Bronchial smooth muscle cell (primary cell): Measurements from ENCODE around the gene ERC1. TPM values are rescaled to one million over a fixed set of nuclear protein-coding genes. Genes with fewer than 3 reads are reported as not detected.

Experiments
- total RNA-seq: library from RNA; depleted of rRNA; stranded (reverse); fragments of >200 nt; gene quantifications from 2 replicates; pipeline ENCODE4 v1.2.1, GENCODE V29; 2014

The ERC1 gene
- total RNA-seq: 30.4 and 30.7 TPM in 2 replicates

DNA sequence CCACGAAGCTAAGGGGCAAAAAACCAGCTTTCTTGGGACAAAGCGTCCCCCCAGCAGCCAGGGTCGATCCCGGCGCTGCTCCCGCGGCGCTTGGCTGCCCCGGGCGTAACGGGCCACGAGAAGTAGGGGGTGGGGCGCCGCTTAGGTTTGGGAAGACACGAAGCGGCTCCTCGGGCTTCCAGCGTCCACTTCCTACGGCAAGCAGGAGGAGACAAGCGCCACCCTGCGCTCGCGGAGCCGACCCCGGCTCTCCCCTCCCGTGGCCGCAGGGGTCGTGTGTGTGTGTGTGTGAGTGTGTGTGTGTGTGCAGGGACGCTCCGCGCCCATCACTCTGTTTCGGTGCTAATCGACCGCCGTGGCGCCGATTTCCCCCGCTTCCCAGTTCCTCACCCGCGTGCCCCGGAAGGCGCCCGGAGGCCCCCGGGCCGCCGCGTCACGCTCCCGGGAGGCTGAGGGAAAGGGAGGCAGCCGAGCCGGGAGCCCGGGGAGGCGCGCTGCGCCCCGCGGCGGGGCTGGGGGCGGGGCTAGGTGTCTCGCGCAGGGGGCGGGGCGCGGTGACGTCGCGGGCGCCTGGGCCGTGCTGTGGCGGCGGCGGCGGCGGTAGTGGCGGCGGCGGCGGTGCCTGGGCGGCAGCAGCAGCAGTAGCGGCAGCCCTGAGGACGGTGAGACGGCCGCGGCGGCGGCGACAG is at the start of gene ERC1:
TSS of gene ERC1 (plus strand) at position 563 of the 689 bp plus-strand sequence. CDS start 36,681 bp downstream, outside the sequence.

GRCh38 chr12:949453-950191 is 41.4 kb upstream of the ERC1 start, which contains the start of gene RAD52:
Gene RAD52 (minus strand): TSS chr12:949694. CDS start chr12:933058, 16,636 bp downstream.

Other genes starting within 250 kb of the ERC1 start
- 67.5 and 69.8 TPM in 2 replicates for gene WNK1, start 238.6 kb upstream of the ERC1 start, total RNA-seq
- gene RAD52, start 41.5 kb upstream of the ERC1 start, total RNA-seq: 14.0 and 15.9 TPM in 2 replicates